Vagina (tissue), 2 donors: ENCODE measurements around the gene EFNA1.

Experiments used
- POLR2A ChIP-seq, 2 donors: fragments of 450-650 bp; IDR thresholded peaks; one replicate each; pipeline ENCODE4 v1.6.1; 2017; ENCODE audit warnings: antibody characterized with exemption in 2 of 2, mild to moderate bottlenecking in 2 of 2, moderate library complexity in 2 of 2
- POLR2AphosphoS5 ChIP-seq, 2 donors: sonication (generic); formaldehyde crosslinking; IDR thresholded peaks; one replicate each; pipeline ENCODE4 v1.9.0; 2017; ENCODE audit warnings: antibody characterized with exemption in 2 of 2, mild to moderate bottlenecking in 2 of 2, low read depth in 1 of 2; ENCODE audit not compliant: insufficient read depth in 1 of 2
- TF ChIP-seq, protein P1 (sequence below), 3 experiments: fragments of 450-650 bp in 2 of 3; fragments of 200-600 bp in 1 of 3; sonication (generic) in 1 of 3; IDR thresholded peaks; one replicate each; pipeline ENCODE4 v1.5.1; 2017 to 2019; ENCODE audit warnings: antibody characterized with exemption in 3 of 3, mild to moderate bottlenecking in 2 of 3, moderate library complexity in 2 of 3

DNA sequence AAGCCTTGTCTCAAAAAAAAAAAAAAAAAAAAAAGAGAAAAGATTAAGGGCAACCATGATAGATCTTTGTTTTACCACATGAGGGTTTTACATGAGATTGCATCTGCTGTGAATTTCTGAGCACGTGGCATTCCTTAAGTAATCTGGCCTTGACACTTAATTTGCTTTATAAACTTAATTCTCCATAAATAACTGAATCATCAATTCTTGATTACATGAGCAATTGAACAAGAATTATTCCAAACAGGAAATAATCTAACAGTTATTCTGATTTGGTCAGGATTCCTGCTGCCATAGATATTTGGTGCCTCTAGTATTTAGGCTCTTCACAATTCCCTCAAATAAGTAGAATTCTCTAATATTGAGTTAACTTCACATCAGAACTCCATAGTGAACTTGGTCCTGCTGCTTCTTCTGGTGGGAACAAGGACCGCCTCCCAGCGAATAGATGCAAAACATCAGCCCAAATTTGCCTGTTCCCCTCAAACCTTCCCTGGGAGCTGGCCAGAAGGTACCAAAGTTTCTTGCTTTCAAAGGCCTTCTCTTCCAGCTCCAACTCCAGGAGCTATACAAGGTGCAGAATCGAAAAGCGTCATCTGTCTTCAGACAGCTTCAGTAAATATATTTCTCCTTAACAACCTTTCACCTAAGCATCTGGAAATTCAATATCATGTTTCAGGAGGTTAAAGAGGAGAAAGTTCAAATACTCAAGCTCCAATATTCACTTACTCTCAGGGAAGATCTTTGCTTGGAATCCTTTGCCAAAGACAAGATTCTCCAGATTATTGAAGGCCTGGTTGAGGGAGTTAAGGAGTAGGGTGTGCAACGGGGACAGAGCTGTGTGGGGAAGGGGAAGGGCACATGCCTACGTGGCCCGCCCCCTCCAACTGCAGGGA is 44.4 kb downstream of the EFNA1 start:
- TF ChIP-seq, protein P1, sequence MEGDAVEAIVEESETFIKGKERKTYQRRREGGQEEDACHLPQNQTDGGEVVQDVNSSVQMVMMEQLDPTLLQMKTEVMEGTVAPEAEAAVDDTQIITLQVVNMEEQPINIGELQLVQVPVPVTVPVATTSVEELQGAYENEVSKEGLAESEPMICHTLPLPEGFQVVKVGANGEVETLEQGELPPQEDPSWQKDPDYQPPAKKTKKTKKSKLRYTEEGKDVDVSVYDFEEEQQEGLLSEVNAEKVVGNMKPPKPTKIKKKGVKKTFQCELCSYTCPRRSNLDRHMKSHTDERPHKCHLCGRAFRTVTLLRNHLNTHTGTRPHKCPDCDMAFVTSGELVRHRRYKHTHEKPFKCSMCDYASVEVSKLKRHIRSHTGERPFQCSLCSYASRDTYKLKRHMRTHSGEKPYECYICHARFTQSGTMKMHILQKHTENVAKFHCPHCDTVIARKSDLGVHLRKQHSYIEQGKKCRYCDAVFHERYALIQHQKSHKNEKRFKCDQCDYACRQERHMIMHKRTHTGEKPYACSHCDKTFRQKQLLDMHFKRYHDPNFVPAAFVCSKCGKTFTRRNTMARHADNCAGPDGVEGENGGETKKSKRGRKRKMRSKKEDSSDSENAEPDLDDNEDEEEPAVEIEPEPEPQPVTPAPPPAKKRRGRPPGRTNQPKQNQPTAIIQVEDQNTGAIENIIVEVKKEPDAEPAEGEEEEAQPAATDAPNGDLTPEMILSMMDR (IDR thresholded peaks at IDR 0.05), result no peak
- TF ChIP-seq POLR2A (IDR thresholded peaks at IDR 0.05) (no peak), POLR2AphosphoS5 (IDR thresholded peaks at IDR 0.05; ENCODE audit: insufficient read depth in 1 of 2, low read depth in 1 of 2) (no peak)
